PC-3 (cell line): ENCODE results near the gene C1QTNF6. TPM values are rescaled to one million over a fixed set of nuclear protein-coding genes. Genes with fewer than 3 reads are reported as not detected.

ENCODE experiments used
- ATAC-seq: fragments of 200-7000 bp; cut with Tn5 transposase; 2 replicates; pipeline ENCODE4 v1.9.1; 2020; ENCODE audit warnings: mild to moderate bottlenecking, moderate library complexity
- BruUV-seq: library from RNA; stranded (reverse); fragments of 400-500 nt; replicated peaks from 2 replicates; lab custom pipeline; 2021; lab: Mats Ljungman, UMichigan
- CTCF ChIA-PET: fragments of 300-600 bp; sonication (Branson Sonifier 250); formaldehyde crosslinking; loops from one replicate; lab custom pipeline; 2022; ENCODE audit warnings: antibody characterized with exemption; lab: Charles Lee
- POLR2A ChIA-PET: fragments of 300-600 bp; sonication (Branson Sonifier 250); formaldehyde crosslinking; loops from one replicate; lab custom pipeline; 2022; ENCODE audit warnings: antibody characterized with exemption; ENCODE audit not compliant: unreplicated experiment; lab: Charles Lee
- DNase-seq: peaks from one replicate; pipeline ENCODE4 v3.0.0-alpha.2; 2015
- H2AFZ ChIP-seq: fragments of 300-600 bp; sonication (generic); 2 replicates; pipeline ENCODE4 v1.6.0; 2016; ENCODE audit warnings: antibody characterized with exemption, low read length
- H3F3A ChIP-seq: fragments of 300-600 bp; sonication (generic); one replicate; pipeline ENCODE4 v1.6.0; 2017; ENCODE audit warnings: antibody characterized with exemption, low read length, control low read depth, mild to moderate bottlenecking; ENCODE audit not compliant: unreplicated experiment
- H3K27ac ChIP-seq: fragments of 300-600 bp; sonication (generic); 2 replicates; pipeline ENCODE4 v1.5.1; 2016; ENCODE audit warnings: mild to moderate bottlenecking, low read length
- H3K27me3 ChIP-seq: fragments of 300-600 bp; sonication (generic); 2 replicates; pipeline ENCODE4 v1.6.1; 2016; ENCODE audit warnings: low read length, mixed read lengths
- H3K36me3 ChIP-seq: fragments of 300-600 bp; sonication (generic); 2 replicates; pipeline ENCODE4 v1.6.1; 2016; ENCODE audit warnings: low read depth, mixed run types, low read length, mixed read lengths
- H3K4me1 ChIP-seq: fragments of 300-600 bp; sonication (generic); 2 replicates; pipeline ENCODE4 v1.5.1; 2016; ENCODE audit warnings: low read length; ENCODE audit not compliant: insufficient read depth
- H3K4me2 ChIP-seq: fragments of 300-600 bp; sonication (generic); 2 replicates; pipeline ENCODE4 v1.6.0; 2016; ENCODE audit warnings: low read length
- H3K4me3 ChIP-seq: fragments of 300-600 bp; sonication (generic); 2 replicates; pipeline ENCODE4 v1.5.1; 2016; ENCODE audit warnings: mild to moderate bottlenecking, low read length, mixed read lengths
- H3K79me2 ChIP-seq: fragments of 300-600 bp; sonication (generic); 2 replicates; pipeline ENCODE4 v1.6.1; 2017; ENCODE audit warnings: low read length, mixed read lengths
- H3K9ac ChIP-seq: fragments of 300-600 bp; sonication (generic); 2 replicates; pipeline ENCODE4 v1.6.0; 2016; ENCODE audit warnings: mild to moderate bottlenecking, low read length
- H3K9me2 ChIP-seq: fragments of 300-600 bp; sonication (generic); replicated peaks from 2 replicates; pipeline ENCODE4 v1.6.1; 2016; ENCODE audit warnings: mixed run types, low read length, mixed read lengths
- H3K9me3 ChIP-seq: fragments of 300-600 bp; sonication (generic); 2 replicates; pipeline ENCODE4 v1.6.1; 2016; ENCODE audit warnings: low read length, mixed read lengths
- H4K20me1 ChIP-seq: fragments of 300-600 bp; sonication (generic); 2 replicates; pipeline ENCODE4 v1.6.1; 2016; ENCODE audit warnings: low read length, mixed read lengths
- EZH2 ChIP-seq: fragments of 300-600 bp; sonication (generic); IDR thresholded peaks from one replicate; pipeline ENCODE4 v1.6.1; 2017; ENCODE audit warnings: antibody characterized with exemption, mild to moderate bottlenecking, low read length; ENCODE audit not compliant: unreplicated experiment
- EZH2phosphoT487 ChIP-seq: fragments of 300-600 bp; sonication (generic); IDR thresholded peaks from 2 replicates; pipeline ENCODE4 v1.6.1; 2018; ENCODE audit warnings: mild to moderate bottlenecking, antibody characterized with exemption, low read length, borderline replicate concordance
- intact Hi-C: fragments of 100-400 bp; cut with micrococcal nuclease; formaldehyde crosslinking; loops from 2 replicates; pipeline ENCODE4 v1.9.0; 2023
- total RNA-seq: library from RNA; depleted of rRNA; stranded (reverse); fragments of >200 nt; gene quantifications from 2 replicates; pipeline ENCODE4 v1.2.3, GENCODE V29; 2014
- TF ChIP-seq, protein P1 (sequence below): fragments of 300-600 bp; sonication (generic); conservative IDR thresholded peaks from 2 replicates; pipeline ENCODE4 v1.5.1; 2017; ENCODE audit warnings: antibody characterized with exemption, low read depth, mild to moderate bottlenecking, low read length

Gene C1QTNF6
- total RNA-seq, 1 experiment from 2014 or later, result 3.8 TPM

DNA sequence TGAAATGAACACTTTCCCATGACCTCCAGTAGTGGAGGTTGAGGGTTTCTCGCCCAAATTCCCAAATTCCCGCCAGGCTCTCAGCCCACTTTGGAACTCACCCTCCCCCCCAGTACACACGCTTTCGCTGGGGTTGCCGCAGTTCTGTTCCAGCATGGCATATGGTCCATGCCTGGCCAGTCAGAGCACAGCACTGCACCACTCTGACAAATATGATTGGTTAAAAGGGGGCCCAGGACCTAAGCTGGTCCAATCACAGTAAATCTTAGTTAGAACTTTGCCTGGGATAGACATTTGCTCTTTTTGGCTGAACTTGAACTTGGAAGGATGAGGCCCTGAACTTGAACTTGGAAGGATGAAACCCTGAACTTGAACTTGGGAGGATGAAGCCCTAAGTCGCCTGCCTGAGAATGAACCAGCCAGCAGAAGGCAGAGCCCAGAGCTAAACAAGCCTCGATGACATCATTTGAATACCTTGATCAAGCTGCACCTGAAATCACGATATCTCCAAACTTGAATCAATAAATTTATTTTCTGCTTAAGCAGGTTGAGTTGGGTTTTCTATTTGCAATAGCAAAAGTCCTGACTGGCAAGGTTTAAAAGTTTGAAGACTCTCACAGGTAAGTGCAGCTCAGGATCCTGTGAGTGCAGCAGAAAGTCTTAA, 36.8 kb upstream of the C1QTNF6 start:
- no peaks in the 10 kb centered on the region for H4K20me1 ChIP-seq
- H3K4me3 ChIP-seq, result no peak overlapping the region
- no peaks in the 10 kb centered on the region for H3F3A ChIP-seq
- no peaks in the 10 kb centered on the region for H3K9me2 ChIP-seq
- no peak overlapping the region for H2AFZ ChIP-seq
- no peak for ATAC-seq
- H3K4me1 ChIP-seq, result peaks cover 20% of the 10 kb centered on the region
- BruUV-seq, result no TSS peak
- no peaks in the 10 kb centered on the region; the same call in 1 of the 2 replicates for H3K36me3 ChIP-seq
- POLR2A ChIA-PET, result no interaction called here
- H3K27me3 ChIP-seq, result no peaks in the 10 kb centered on the region
- no peak overlapping the region for H3K4me2 ChIP-seq
- intact Hi-C loops, result no loop called here
- CTCF ChIA-PET, result no interaction called here
- no peak overlapping the region for H3K27ac ChIP-seq
- DNase-seq, result no peak
- no peaks in the 10 kb centered on the region for H3K9me3 ChIP-seq
- H3K9ac ChIP-seq, result no peak overlapping the region
- TF ChIP-seq EZH2, result no peak
- TF ChIP-seq, protein P1, sequence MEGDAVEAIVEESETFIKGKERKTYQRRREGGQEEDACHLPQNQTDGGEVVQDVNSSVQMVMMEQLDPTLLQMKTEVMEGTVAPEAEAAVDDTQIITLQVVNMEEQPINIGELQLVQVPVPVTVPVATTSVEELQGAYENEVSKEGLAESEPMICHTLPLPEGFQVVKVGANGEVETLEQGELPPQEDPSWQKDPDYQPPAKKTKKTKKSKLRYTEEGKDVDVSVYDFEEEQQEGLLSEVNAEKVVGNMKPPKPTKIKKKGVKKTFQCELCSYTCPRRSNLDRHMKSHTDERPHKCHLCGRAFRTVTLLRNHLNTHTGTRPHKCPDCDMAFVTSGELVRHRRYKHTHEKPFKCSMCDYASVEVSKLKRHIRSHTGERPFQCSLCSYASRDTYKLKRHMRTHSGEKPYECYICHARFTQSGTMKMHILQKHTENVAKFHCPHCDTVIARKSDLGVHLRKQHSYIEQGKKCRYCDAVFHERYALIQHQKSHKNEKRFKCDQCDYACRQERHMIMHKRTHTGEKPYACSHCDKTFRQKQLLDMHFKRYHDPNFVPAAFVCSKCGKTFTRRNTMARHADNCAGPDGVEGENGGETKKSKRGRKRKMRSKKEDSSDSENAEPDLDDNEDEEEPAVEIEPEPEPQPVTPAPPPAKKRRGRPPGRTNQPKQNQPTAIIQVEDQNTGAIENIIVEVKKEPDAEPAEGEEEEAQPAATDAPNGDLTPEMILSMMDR, result no peak
- H3K79me2 ChIP-seq, result no peaks in the 10 kb centered on the region

DNA sequence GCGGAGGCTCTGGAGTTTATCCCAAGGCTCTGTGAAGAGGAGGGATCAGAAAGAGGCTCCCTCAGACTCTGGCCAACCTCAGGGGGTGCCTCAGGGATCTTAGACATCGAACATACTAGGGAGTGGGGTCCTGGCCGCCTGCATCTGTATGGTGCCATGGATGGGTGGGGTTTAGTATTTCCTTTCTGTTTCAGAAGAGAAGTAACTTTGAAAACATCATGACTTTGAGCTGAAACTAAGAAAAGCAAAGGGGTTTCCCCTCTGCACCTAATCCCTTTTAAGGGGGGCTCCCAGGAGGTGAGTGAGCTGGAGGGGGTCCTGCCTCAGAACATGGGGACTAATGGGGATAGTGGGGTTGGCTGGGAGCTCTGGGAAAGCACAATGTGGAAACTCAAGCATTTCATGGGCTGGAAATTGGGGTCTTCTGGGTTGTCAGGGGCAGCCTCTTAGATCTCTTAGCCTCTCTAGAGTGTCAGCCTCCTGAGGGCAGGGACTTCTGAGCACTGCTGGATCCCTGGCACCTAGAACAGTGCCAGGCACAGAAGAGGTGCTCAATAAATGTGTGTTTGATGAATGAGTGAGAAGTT, 36.0 kb upstream of the C1QTNF6 start:
- no peak for DNase-seq
- Histone ChIP-seq H3K9ac (no peak overlapping the region), H3F3A (no peaks in the 10 kb centered on the region), H2AFZ (no peak overlapping the region), H3K27ac (no peak overlapping the region), H3K4me3 (no peak overlapping the region), H3K4me2 (no peak overlapping the region), H3K9me3 (no peaks in the 10 kb centered on the region), H3K9me2 (no peaks in the 10 kb centered on the region), H3K79me2 (no peaks in the 10 kb centered on the region), H3K27me3 (no peaks in the 10 kb centered on the region), H3K4me1 (peaks cover 12% of the 10 kb centered on the region), H4K20me1 (no peaks in the 10 kb centered on the region), H3K36me3 (no peaks in the 10 kb centered on the region; the same call in 1 of the 2 replicates)
- intact Hi-C loops, result no loop called here
- no TSS peak for BruUV-seq
- ATAC-seq, result no peak
- ChIA-PET POLR2A (no interaction called here), CTCF (no interaction called here)
- TF ChIP-seq EZH2 (no peak), EZH2phosphoT487 (no peak)
- TF ChIP-seq, protein P1, result no peak

DNA sequence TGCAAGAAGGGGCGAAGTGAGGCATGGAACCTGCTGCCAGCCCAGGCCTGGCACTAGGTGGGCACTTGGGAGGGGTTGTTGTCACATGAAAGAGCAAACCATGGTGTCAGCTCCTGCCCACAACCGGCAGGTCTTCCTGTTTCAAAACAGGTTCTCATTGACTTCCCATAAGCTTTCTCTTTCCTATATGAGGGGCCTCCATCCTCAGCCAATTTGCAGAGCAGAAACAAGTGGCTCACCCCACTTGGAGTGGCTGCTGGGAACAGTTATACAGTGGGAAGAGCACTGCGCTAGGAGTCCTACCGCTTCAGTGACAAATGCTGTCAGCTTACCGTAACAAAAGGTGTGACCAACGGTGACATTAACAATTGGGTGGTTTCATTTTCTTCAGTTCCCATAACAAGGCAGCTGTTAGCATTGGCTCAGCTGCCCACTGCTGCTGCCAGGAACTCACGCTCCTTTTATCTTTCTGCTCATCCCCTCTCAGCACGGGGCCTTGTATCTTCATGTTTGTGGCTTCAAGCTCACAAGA, 34.5 kb upstream of the C1QTNF6 start:
- H3K9ac ChIP-seq, result no peak overlapping the region
- H4K20me1 ChIP-seq, result no peaks in the 10 kb centered on the region
- H3K27ac ChIP-seq, result no peak overlapping the region
- no peaks in the 10 kb centered on the region for H3K4me1 ChIP-seq
- TF ChIP-seq EZH2 (no peak), EZH2phosphoT487 (no peak)
- TF ChIP-seq, protein P1, result no peak
- no peak overlapping the region for H2AFZ ChIP-seq
- DNase-seq (no peak), ATAC-seq (no peak)
- ChIA-PET POLR2A (no interaction called here), CTCF (no interaction called here)
- intact Hi-C loops, result no loop called here
- H3K79me2 ChIP-seq, result no peaks in the 10 kb centered on the region
- no TSS peak for BruUV-seq
- no peaks in the 10 kb centered on the region; the same call in 1 of the 2 replicates for H3K36me3 ChIP-seq
- H3K4me2 ChIP-seq, result no peak overlapping the region
- H3K9me2 ChIP-seq, result no peaks in the 10 kb centered on the region
- H3K9me3 ChIP-seq, result no peaks in the 10 kb centered on the region
- H3K4me3 ChIP-seq, result no peak overlapping the region
- H3F3A ChIP-seq, result no peaks in the 10 kb centered on the region
- H3K27me3 ChIP-seq, result no peaks in the 10 kb centered on the region
